ENCODE measurements around the gene CTIF. TPM values are rescaled to one million over a fixed set of nuclear protein-coding genes. Genes with fewer than 3 reads are reported as not detected.
"Not testable (repeated sequence)": the region's sequence is repeated elsewhere in the genome, so short reads cannot be mapped to it uniquely, and the experiment has no call there.

CTIF gene
- total RNA-seq, 1 experiment from 2014 or later: 95.8 TPM

DNA sequence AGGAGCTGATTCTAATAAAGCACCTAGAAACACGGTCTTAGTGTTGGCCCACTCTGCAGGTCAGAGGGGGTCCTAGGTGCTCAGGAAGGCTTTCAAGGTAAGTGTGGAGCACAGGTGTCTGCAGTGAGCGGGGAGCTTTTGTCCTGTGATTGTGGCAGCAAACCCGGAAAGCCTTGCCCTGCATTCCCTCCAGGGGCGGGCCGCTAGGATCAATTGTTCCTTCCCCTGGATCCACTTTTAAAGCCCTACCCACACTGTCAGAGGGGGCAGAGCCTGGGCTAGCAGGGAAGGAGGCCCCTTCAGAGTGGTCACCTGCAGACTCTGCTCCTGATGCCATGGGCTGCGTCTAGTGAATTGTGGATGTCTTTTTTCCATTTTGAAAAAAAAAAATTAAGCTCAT lies 176.0 kb downstream of the CTIF start:
- Mint-ChIP-seq H3K27me3 (ENCODE audit: insufficient read depth, unreplicated experiment) (no peaks in the 10 kb centered on the region), H3K4me3 (ENCODE audit: unreplicated experiment) (no peak overlapping the region), H3K4me1 (ENCODE audit: insufficient read depth, unreplicated experiment) (peaks cover 7% of the 10 kb centered on the region), H3K9me3 (ENCODE audit: unreplicated experiment) (no peaks in the 10 kb centered on the region), H3K36me3 (ENCODE audit: insufficient read depth, unreplicated experiment) (peaks cover 21% of the 10 kb centered on the region), H3K27ac (ENCODE audit: low read depth, unreplicated experiment) (no peak overlapping the region)
- DNase-seq (ENCODE audit: unreplicated experiment): no peak
- BruUV-seq (replicated peaks): no TSS peak
- TF ChIP-seq, protein P1, sequence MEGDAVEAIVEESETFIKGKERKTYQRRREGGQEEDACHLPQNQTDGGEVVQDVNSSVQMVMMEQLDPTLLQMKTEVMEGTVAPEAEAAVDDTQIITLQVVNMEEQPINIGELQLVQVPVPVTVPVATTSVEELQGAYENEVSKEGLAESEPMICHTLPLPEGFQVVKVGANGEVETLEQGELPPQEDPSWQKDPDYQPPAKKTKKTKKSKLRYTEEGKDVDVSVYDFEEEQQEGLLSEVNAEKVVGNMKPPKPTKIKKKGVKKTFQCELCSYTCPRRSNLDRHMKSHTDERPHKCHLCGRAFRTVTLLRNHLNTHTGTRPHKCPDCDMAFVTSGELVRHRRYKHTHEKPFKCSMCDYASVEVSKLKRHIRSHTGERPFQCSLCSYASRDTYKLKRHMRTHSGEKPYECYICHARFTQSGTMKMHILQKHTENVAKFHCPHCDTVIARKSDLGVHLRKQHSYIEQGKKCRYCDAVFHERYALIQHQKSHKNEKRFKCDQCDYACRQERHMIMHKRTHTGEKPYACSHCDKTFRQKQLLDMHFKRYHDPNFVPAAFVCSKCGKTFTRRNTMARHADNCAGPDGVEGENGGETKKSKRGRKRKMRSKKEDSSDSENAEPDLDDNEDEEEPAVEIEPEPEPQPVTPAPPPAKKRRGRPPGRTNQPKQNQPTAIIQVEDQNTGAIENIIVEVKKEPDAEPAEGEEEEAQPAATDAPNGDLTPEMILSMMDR (IDR thresholded peaks at IDR 0.05; ENCODE audit: unreplicated experiment): no peak
- ChIA-PET CTCF (interaction anchor here (0.6 to 1.4 kb wide), 4 partner anchors 38 to 409 kb away, joined by 3 to 6 read pairs (median 4); no protein-coding TSS in a partner anchor), POLR2A (interaction anchor here (0.7 kb wide), 1 partner anchor 701 kb away, joined by 3 read pairs; no protein-coding TSS in a partner anchor)
- intact Hi-C loops (cut with micrococcal nuclease): no loop called here

DNA sequence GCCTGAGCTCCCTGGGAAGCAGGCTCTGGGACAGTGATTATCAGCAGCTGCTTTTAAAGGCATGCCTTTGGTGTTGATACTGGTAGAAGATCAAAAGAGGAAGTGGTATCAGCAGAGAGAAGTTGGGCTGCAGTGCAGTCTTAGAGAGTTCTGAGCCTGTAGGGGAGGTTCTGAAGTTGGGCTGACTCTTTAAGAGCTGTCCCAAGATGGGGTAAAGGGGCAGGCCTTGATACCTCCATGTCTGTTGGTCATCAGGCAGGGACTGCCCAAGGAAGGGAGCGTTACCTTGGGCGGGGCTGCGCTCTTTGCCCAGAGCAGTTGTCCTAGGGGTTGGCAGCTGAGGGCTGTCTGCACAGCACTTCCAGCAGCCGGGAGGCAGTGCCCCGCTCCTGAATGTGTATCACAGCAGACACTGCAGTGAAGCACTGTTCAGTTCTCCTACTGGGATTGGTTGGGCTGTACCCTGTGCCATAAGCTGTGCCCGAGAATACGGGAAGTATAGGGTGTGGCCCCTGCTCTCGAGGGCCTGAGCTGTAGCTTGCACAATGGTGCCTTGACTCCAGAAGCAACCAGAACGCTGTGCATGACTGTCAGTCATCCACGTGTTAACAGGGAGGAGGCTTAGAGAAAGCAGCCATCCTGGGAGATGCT lies 177.0 kb downstream of the CTIF start:
- Mint-ChIP-seq H3K36me3 (ENCODE audit: insufficient read depth, unreplicated experiment) (peaks cover 26% of the 10 kb centered on the region), H3K4me1 (ENCODE audit: insufficient read depth, unreplicated experiment) (peaks cover 12% of the 10 kb centered on the region), H3K27ac (ENCODE audit: low read depth, unreplicated experiment) (no peak overlapping the region), H3K9me3 (ENCODE audit: unreplicated experiment) (no peaks in the 10 kb centered on the region), H3K27me3 (ENCODE audit: insufficient read depth, unreplicated experiment) (no peaks in the 10 kb centered on the region), H3K4me3 (ENCODE audit: unreplicated experiment) (no peak overlapping the region)
- ChIA-PET POLR2A (interaction anchor here (1.0 kb wide), 1 partner anchor 13 kb away, joined by 4 read pairs; no protein-coding TSS in a partner anchor), CTCF (interaction anchor here (0.6 to 1.4 kb wide), 3 partner anchors 42 to 408 kb away, joined by 3 to 6 read pairs (median 3); no protein-coding TSS in a partner anchor)
- no TSS peak for BruUV-seq (replicated peaks)
- intact Hi-C loops (cut with micrococcal nuclease): no loop called here
- TF ChIP-seq, protein P1 (IDR thresholded peaks at IDR 0.05; ENCODE audit: unreplicated experiment): no peak
- DNase-seq (ENCODE audit: unreplicated experiment): no peak

DNA sequence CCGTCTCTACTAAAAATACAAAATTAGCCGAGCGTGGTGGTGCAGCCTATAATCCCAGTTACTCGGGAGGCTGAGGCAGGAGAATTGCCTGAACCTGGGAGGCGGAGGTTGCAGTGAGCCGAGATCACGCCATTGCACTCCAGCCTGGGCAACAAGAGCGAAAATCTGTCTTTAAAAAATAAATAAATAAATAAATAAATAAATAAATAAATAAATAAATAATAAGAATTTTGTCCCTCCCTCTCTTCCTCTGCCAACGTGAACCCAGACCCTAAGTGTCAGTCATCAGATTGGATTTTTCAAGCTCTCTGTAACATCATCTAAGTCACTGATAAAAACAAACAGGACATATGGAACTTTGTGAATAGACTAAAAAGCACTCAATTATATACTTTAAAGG lies 178.4 kb downstream of the CTIF start:
- H3K27ac Mint-ChIP-seq (ENCODE audit: low read depth, unreplicated experiment); CTCF ChIA-PET; intact Hi-C loops (cut with micrococcal nuclease); H3K27me3 Mint-ChIP-seq (ENCODE audit: insufficient read depth, unreplicated experiment); DNase-seq (ENCODE audit: unreplicated experiment); POLR2A ChIA-PET; BruUV-seq (replicated peaks); H3K9me3 Mint-ChIP-seq (ENCODE audit: unreplicated experiment); H3K4me3 Mint-ChIP-seq (ENCODE audit: unreplicated experiment): not testable (repeated sequence)
- peaks cover 12% of the 10 kb centered on the region for H3K4me1 Mint-ChIP-seq (ENCODE audit: insufficient read depth, unreplicated experiment)
- peaks cover 25% of the 10 kb centered on the region for H3K36me3 Mint-ChIP-seq (ENCODE audit: insufficient read depth, unreplicated experiment)

DNA sequence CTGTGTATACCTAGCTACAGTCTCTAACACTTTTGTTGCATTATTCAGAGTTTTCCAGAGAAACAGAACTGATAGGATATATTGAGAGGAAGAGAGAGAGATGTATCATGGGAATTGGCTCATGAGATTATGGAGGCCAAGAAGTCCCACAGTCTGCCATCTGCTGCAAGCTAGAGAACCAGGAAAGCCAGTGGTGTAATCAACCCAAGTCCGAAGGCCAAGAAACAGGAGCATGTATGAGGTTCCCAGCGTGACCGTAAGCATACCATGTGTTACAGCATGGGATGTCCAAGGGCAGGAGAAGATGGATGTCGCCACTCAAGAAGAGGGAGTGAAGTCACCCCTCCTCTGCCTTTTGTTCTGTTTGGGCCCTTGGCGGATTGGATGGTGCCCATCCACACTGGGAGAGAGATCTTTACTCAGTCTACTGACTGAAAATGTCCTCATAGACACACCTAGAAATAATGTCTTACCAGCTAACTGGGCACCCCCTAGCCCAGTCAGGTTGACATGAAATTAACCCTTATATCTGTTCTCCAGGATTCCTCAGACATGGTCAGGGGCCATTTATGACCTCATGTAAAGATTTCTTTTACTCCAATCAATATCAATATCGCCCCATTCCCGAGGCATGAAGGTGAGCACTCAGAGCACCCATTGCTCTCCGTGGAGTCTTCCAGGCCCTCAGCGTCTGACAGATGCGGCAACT lies 179.6 kb downstream of the CTIF start:
- peaks cover 25% of the 10 kb centered on the region for H3K36me3 Mint-ChIP-seq (ENCODE audit: insufficient read depth, unreplicated experiment)
- no peaks in the 10 kb centered on the region for H3K9me3 Mint-ChIP-seq (ENCODE audit: unreplicated experiment)
- ChIA-PET POLR2A (no interaction called here), CTCF (no interaction called here)
- BruUV-seq (replicated peaks): no TSS peak
- TF ChIP-seq, protein P1 (IDR thresholded peaks at IDR 0.05; ENCODE audit: unreplicated experiment): no peak
- H3K27me3 Mint-ChIP-seq (ENCODE audit: insufficient read depth, unreplicated experiment): no peaks in the 10 kb centered on the region
- H3K4me1 Mint-ChIP-seq (ENCODE audit: insufficient read depth, unreplicated experiment): peaks cover 12% of the 10 kb centered on the region
- intact Hi-C loops (cut with micrococcal nuclease): no loop called here
- H3K4me3 Mint-ChIP-seq (ENCODE audit: unreplicated experiment): no peak overlapping the region
- H3K27ac Mint-ChIP-seq (ENCODE audit: low read depth, unreplicated experiment): no peak overlapping the region
- DNase-seq (ENCODE audit: unreplicated experiment): no peak

Measured in MCF 10A (cell line).